HEK293 (cell line): ENCODE data around the gene SYNE3.

ENCODE experiments used
- CTCF ChIP-seq: fragments of 450-650 bp; formaldehyde crosslinking; IDR thresholded peaks from 2 replicates; pipeline ENCODE4 v1.5.1; 2016; ENCODE audit warnings: missing biosample characterization, missing genetic modification characterization
- ELK4 ChIP-seq: IDR thresholded peaks from 2 replicates; pipeline ENCODE4 v1.6.1; 2011; ENCODE audit warnings: mild to moderate bottlenecking, low read depth, low read length, borderline replicate concordance
- RBAK ChIP-seq: fragments of 450-650 bp; formaldehyde crosslinking; IDR thresholded peaks from 2 replicates; pipeline ENCODE4 v1.5.1; 2016; ENCODE audit warnings: missing biosample characterization, missing genetic modification characterization
- REST ChIP-seq: fragments of 450-650 bp; formaldehyde crosslinking; IDR thresholded peaks from 2 replicates; pipeline ENCODE4 v1.5.1; 2016; ENCODE audit warnings: missing biosample characterization, missing genetic modification characterization
- TCF7L2 ChIP-seq: IDR thresholded peaks from 2 replicates; pipeline ENCODE4 v1.6.1; 2011; ENCODE audit warnings: low read depth, mild to moderate bottlenecking, inconsistent platforms, low read length, moderate library complexity, borderline replicate concordance
- ZNF138 ChIP-seq: fragments of 450-650 bp; formaldehyde crosslinking; IDR thresholded peaks from 2 replicates; pipeline ENCODE4 v1.5.1; 2016; ENCODE audit warnings: missing biosample characterization, missing genetic modification characterization, borderline replicate concordance
- ZNF211 ChIP-seq: fragments of 450-650 bp; formaldehyde crosslinking; IDR thresholded peaks from 2 replicates; pipeline ENCODE4 v1.5.1; 2016; ENCODE audit warnings: low read depth, missing biosample characterization, missing genetic modification characterization
- ZNF266 ChIP-seq: fragments of 450-650 bp; formaldehyde crosslinking; IDR thresholded peaks from 2 replicates; pipeline ENCODE4 v1.5.1; 2016; ENCODE audit warnings: missing biosample characterization, missing genetic modification characterization, low read depth
- ZNF514 ChIP-seq: fragments of 450-650 bp; formaldehyde crosslinking; IDR thresholded peaks from 2 replicates; pipeline ENCODE4 v1.5.1; 2016; ENCODE audit warnings: missing biosample characterization, missing genetic modification characterization
- ZNF518A ChIP-seq: fragments of 450-650 bp; formaldehyde crosslinking; conservative IDR thresholded peaks from 2 replicates; pipeline ENCODE4 v1.5.1; 2016; ENCODE audit warnings: low read depth, missing biosample characterization, missing genetic modification characterization
- ZNF560 ChIP-seq: fragments of 450-650 bp; formaldehyde crosslinking; IDR thresholded peaks from 2 replicates; pipeline ENCODE4 v1.5.1; 2017; ENCODE audit warnings: missing biosample characterization, missing genetic modification characterization, borderline replicate concordance
- ZXDB ChIP-seq: fragments of 450-650 bp; formaldehyde crosslinking; IDR thresholded peaks from 2 replicates; pipeline ENCODE4 v1.5.1; 2016; ENCODE audit warnings: missing biosample characterization, missing genetic modification characterization

- TF ChIP-seq RBAK (tag by site-specific recombination): no peak
- TF ChIP-seq ZNF211 (tag by site-specific recombination): no peak
- TF ChIP-seq CTCF (tag by site-specific recombination): no peak
- no peak for TF ChIP-seq ZNF138 (tag by site-specific recombination)
- TF ChIP-seq REST (tag by site-specific recombination): no peak
- no peak for TF ChIP-seq ELK4
- TF ChIP-seq ZXDB (tag by site-specific recombination): no peak
- no peak for TF ChIP-seq ZNF514 (tag by site-specific recombination)
- no peak for TF ChIP-seq ZNF518A (tag by site-specific recombination)
- TF ChIP-seq TCF7L2: no peak
- TF ChIP-seq ZNF560 (tag by site-specific recombination): no peak
- no peak for TF ChIP-seq ZNF266
Measured at GRCh38 chr14:95529216-95529615, 12.8 kb upstream of the SYNE3 start.
